DMS 273 (cell line): ENCODE measurements around the gene BPIFA3.
"Not testable (repeated sequence)": the region's sequence is repeated elsewhere in the genome, so short reads cannot be mapped to it uniquely, and the experiment has no call there.

ENCODE experiments used
- DNase-seq: peaks from one replicate; lab custom pipeline; 2025; ENCODE audit not compliant: unreplicated experiment; lab: John Stamatoyannopoulos, UW

The BPIFA3 gene

DNA sequence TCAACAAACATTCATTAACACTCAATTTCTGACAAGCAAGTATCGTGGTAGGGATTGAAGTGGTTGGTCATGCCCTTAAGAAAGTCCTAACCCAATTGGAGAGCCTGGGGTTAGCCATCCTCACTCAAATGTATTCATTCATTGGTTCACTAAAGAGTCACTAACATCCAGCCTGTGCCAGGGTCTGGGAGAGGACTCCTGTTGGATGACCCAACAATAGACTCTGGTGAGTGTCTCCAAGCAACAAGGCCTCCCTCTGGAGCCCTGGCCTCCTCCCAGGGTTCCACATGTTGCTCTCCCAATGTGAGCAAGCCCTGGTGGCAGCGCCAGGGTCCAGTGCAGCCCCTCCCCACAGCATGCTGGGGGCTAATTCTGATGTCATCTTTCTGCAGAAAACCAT is at the start of gene BPIFA3:
BPIFA3 (plus strand) TSS at position 301 of the 400 bp plus-strand sequence. CDS start 185 bp downstream, outside the sequence.
- no peak for DNase-seq

DNA sequence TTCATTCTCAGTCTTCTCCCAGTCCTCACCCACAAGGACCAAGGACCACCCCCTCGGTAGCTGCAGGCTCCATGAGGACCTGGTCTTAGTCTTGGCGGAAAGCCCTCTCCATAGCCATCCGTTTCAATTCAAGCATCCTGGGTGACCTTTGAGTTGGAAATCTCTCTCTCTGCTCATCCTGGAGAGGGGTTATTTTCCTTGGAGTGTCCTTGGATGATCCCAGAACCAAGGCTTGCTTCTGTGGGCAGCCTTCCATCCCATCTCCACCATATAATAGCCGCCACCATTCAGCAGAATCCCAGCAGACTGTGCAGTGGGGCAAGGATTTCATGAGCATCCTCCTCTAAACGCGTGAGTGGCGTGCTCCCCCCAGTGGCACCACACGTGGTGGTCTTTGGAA is 49.3 kb upstream of the BPIFA3 start, which contains the start of gene BPIFA2:
BPIFA2 (plus strand) TSS at position 301 of the 400 bp plus-strand sequence. CDS start 987 bp downstream, outside the sequence.
- no peak for DNase-seq

DNA sequence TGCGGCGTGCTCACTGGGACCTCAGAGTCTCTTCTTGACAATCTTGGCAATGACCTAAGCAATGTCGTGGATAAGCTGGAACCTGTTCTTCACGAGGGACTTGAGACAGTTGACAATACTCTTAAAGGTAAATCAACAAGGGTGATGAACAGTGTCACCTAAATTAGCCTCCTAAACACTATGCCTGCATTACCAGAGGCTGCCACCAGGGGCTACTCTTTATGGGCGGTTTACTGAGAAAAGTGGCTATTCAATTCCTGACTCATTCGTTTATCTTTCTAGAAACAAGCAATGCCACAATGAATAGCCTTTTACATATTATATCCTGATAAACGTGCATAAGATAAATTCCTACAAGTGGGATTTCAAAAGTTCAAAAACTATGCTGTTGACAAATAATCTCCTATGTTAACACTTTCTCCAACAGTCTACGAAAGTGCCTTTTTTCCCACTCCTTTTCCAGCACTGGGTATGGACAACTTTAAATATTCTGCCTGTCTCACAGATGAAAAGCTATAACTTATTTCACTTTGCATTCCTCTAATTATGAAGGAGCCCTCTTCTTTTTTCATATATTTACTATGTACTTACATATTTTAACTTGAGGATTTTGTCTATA is 47.9 kb upstream of the BPIFA3 start:
- DNase-seq: peak; percentile 55

DNA sequence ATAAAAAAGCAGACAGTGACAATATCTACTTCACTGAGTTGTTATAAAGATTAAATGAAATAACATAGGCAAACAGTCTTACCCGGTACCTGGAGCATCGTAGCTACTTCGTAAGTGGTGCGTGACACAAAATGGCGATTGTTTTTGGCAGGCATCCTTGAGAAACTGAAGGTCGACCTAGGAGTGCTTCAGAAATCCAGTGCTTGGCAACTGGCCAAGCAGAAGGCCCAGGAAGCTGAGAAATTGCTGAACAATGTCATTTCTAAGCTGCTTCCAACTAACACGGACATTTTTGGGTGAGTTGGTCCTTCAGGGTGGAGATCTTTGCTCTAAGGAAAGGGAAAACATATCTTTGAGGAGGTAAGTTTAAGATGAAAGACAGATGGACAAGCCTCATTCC is 44.4 kb upstream of the BPIFA3 start:
- peak; percentile 30 for DNase-seq

DNA sequence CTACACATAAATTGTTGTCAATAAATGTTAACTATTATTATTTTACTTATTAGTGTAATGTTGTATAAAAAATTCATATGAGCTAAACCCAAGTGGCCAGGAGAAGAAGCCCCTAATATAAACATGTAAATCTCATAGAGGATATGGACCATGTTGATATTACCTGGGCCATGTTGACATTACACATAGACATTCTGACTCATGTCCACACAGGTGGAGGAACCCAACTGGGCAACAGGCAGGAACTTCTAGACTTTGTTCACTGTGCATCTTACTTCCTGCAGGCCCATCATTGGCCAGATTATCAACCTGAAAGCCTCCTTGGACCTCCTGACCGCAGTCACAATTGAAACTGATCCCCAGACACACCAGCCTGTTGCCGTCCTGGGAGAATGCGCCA is 42.0 kb upstream of the BPIFA3 start:
- DNase-seq: no peak

DNA sequence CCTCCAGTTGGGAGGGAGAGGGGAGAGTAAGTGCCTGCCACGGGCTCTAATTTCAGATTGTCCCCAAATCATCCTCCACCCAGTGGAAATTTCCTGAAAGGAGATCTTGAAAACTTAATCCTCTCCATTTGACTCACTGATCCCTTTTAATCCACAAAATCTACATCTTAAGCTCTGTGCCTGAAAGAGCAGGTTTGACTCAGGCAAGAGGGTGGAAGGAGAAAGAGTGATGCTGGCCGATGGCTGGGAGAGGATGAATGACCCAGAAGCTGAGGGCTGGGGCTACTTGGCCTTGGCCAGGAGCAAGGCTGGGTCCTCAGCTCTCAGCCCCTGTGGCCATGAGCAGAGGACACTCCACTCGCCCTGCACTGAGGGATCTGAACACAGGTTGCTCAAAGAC is 41.1 kb upstream of the BPIFA3 start:
- DNase-seq: no peak

DNA sequence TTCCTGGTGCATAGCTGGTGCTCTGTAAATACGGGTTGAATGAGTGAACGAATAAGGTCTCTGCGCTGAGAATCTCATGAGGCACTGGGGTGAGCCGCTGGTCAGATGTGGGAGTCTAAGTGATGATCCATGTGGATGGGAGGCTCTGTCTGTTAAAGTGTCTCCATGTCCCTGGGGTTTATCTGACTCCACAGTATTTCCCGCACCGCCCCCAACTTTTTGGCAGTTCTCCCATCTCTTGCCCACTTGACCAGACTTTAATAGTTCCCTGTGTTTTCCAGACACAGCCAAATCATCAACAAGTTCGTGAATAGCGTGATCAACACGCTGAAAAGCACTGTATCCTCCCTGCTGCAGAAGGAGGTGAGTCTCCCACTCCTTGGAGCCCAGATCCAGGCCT is 39.3 kb upstream of the BPIFA3 start:
- no peak for DNase-seq

DNA sequence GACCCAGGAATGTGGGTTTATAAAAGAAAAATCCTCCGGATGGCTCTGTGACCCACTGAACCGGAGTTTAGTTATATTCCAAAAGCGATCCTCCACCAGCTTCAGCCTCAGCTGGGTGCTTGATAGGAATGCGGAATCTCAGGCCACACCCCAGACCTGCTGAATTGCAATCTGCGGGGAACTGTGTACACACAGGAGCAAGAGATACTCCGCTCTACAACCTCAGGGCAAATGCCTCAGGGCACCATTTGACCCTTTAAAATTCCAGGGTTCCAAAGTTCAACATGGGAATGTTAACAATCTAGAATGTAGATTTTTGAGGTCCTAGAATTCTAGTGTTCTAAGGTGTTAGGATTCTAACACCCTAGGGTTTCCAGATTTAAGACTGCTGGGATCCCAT is 38.4 kb upstream of the BPIFA3 start:
- DNase-seq: no peak

DNA sequence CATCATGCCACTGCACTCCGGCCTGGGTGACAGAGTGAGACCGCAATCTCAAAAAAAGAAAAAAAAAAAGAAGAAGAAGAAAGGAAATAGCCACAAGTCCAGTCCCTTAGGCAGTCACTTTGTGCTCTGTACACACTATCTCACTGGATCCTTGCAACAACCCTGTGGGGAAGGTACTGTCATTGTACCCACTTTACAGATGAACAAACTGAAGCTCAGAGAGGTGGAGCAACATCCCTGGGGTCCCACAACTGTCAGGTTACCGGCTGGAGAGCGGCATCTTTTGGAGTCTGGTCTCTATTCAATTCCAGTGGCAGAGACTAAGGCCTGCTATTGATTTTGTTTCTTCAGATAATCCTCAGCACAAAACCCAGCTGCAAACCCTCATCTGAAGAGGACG is 37.0 kb upstream of the BPIFA3 start:
- DNase-seq: no peak

DNA sequence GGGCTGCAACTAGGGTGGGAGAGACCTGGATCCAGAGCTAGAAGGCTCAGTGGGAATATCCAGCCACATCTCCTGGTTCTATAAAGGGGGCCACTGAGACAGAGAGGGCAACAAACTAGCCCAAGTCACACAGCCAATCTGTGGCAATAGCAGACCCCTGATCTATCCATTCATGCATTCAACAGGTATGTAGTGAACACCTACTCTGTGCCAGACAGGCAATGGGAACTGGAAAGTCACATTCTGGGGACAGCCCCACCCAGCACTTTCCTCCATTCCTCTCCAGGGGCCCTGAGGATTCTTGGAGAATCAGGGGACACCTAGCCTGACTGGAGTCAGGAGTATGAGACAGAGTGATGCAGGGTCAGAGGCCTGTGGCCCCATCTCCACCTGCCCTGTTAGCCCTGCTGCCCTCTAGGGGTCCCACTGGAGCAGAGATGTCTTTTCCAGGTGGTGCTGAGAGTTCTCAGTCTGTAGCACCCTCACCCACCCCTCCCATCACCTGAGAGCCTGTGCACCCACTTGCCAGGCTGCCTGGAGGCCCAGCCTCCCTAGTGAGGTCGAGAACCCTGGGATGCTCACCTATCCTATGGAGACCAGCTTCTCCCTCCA is 35.6 kb upstream of the BPIFA3 start:
- DNase-seq: no peak

DNA sequence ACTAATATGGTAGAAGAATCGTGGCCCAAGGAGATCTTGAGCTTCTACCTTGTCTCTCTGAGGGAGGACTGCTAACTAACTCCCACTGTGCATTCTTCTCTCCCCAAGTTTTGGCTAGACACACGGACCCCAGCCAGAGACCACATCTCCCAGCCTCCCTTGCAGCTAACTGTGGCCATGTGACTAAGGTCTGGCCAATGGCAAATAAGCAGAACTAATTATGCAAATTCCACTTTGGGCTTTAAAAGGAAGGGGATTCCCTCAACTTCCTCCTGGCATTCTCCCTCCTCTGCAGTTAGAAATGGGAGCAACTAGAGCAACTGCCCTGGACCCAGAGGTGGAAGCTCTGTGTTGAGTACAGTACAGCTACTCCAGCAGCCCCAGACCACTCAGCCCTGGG is 33.8 kb upstream of the BPIFA3 start:
- no peak for DNase-seq

DNA sequence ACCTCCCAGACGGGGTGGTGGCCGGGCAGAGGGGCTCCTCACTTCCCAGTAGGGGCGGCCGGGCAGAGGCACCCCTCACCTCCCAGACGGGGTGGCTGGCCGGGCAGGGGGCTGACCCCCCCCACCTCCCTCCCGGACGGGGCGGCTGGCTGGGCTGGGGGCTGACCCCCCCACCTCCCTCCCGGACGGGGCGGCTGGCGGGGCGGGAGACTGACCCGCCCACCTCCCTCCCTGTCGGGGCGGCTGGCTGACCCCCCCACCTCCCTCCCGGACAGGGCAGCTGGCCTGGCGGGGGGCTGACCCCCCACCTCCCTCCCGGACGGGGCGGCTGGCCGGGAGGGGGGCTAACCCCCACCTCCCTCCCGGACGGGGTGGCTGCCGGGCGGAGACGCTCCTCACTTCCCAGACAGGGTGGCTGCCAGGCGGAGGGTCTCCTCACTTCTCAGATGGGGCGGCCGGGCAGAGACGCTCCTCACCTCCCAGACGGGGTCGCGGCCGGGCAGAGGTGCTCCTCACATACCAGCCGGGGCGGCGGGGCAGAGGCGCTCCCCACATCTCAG is 32.0 kb upstream of the BPIFA3 start:
- not testable (repeated sequence) for DNase-seq

DNA sequence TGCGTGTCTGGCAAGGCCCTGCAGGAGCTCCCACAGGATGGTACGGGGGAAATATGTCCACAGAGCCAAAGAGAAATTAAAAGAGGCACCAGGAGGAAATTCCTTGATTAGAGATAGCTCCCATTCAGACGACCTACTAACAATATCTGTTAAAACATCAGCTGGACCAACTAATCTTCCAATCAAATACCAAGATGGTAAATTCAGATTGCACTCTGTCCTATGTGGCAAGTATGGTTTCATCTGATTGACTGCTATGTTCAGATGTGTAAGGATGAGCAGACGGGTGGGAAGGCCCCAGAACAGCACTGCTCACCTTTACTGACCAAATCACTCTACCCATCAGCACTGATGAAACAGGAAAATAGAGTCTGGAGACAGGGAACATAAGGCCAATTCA is 29.7 kb upstream of the BPIFA3 start:
- no peak for DNase-seq

DNA sequence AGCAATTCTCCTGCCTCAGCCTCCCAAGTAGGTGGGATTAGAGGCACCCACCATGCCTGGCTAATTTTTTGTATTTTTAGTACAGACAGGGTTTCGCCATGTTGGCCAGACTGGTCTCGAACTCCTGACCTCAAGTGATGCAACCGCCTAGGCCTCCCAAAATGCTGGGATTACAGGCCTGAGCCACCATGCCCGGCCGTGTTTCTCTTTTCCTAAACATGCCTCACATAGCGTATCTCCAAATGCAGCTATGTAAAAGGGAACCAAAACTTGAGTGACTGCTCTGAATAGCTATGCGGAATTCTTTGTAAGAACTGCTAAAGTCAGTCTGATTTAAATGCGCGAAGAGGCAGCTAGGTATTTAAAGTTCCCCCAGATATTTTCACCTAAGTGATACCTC is 28.7 kb upstream of the BPIFA3 start:
- DNase-seq: no peak

DNA sequence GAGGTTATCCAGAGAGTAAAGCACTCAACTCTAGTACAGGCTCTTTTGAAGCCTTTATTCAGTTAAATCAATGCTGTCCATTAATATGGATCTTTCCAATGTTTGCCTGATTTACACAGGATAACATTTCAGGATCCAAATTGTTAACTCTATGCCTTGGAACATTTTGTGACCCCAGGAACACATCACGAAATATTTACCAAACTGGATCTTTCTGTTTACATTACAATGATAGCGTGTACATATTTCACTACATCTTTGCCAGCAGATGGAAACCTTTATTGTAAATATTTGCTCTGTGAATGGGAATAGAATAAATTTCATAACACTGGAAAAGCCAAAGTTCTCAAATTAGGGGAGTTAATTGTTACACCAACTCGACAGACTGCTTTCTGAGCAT is 25.7 kb upstream of the BPIFA3 start:
- no peak for DNase-seq

DNA sequence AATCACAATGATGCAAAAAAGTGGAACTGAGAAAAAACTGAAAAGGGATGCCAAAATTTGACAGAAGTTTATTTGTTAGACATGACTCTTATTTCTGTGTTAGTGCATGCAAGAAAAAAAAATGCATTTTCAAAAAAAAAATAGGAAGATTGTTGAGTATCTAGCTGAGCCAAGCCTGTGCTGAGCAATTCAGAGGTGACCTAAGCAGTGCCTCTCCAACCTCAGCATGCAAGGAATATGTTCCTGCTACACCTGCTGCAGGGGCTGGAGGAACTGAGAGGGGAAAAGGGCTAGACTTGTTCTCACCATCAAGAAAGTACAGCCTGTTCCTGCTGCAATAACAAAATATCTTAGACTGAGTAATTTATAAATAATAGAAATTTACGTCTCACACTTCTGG is 25.2 kb upstream of the BPIFA3 start:
- DNase-seq: no peak

DNA sequence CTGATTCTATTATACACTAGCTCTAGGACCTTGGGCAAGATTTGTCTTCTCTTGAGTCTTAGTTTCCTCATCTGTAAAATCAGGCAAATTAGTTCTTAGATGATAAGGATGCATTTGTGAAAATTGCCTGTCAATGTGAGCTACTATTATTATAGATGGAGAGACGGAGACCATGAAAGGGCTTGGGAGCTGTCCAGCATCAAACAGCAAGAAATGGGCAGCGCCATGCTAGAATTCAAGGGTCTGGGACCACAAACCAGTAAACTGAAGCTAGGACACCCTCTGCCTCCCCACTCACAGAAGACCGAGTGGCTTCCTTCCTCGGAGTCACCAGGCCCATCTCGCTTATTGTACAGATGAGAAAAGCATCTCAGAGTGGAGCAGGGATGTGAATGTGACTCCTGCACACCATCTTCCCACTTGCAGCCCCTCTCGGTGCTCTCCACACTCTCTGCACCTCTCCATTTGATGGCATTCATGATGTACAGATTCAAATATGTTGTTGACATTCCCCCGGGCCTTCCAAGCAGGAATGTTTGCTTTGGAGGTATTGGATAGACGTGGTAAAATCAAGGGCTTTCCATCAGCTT is 24.1 kb upstream of the BPIFA3 start:
- no peak for DNase-seq

DNA sequence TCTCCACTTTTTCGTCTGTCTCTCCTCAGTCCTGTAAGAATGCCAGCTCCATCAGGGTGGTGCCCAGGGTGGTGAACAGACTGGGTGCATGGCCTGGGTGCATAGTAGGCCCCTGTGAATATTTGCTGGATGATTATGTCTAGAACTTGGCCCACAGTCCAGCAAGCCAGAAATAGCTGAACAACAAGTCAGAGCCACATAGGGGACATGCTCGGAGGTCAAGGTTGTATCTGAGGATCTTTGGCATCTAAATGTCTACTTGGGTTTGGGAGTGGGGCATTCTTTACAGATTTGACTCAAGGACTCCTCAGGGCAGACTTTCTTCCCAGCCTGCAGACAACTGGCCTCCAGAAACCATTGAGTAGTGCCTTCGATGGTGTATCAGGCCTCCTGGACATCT is 18.1 kb upstream of the BPIFA3 start:
- no peak for DNase-seq

DNA sequence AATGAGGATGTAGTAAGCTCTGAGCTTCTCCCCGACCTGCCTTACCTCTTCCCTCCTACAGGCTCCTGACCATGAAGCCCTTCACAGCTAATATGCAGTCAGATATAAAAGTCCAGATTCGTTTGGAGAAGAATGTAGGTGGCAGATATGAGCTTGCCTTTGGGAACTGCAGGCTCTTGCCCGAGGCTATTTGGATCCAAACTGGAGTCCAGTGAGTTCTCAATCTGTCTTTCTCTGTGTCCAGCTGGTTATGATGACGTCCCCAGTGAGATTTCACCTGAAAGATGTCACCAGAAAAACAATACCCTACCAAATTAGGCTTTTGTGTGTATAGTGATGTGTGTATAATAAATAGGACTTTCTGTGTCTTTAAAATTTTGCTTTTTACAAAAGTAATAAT is 14.7 kb upstream of the BPIFA3 start:
- no peak for DNase-seq

DNA sequence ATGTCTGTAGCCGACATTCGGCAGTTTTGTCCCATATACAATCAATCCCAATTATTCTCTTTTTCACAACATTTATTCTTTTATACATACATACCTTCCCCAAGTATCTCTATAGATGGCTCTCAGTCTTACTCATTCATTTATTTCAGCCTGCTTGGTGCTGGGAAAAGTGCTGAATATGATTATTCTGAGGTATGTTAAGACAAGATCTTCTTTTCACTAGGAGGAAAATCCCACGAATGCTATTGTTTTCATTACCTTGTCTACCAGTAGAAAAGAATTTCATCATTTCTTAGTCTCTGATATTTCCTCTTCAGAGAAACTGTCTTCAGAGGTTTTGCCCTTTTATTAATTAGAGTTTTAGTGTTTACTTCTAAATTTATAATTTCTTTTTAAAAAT is 13.7 kb upstream of the BPIFA3 start:
- DNase-seq: no peak

DNA sequence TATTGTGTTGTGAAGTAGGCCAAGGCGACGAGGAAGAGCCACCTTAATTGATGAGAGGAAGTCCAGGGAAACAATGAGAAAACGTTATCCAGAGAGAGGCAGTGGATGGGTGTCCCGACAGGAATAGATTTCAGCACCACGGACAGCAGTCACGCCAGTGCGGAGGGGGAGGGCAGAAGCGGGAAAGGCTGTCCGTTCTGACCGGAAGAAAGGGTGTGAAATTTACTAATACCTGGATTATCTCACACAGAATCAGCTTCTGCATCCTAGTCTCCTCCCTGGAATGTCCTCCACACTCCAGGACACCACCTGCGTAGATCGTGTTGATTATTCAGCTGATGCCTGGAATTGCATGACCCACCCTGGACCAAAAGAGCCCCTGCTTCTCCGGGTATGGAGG is 7.4 kb upstream of the BPIFA3 start:
- DNase-seq: peak; percentile 73

DNA sequence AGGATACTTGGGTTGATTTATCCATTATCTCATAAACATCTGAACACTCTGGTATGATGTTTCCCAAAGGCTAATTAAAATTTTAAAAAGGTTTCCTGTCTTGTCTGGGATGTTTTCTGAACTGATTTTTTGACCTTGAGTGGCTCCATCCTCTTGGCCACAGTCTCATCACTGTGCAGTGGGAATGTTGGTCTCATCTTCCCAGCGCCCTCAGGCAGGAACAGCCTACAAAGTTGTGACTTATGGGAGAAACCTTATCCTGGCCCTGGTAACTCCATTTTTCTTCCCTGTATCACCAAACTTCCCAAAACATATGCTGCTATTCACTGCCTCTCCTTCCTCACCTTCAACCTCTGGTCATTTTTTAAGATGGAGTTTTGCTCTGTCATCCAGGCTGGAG is 6.8 kb upstream of the BPIFA3 start:
- DNase-seq: no peak
